Prostate gland (tissue), 2 donors: ENCODE measurements around the gene ROBO1. TPM values are rescaled to one million over a fixed set of nuclear protein-coding genes. Genes with fewer than 3 reads are reported as not detected.

ENCODE experiments used
- DNase-seq: peaks from one replicate; pipeline ENCODE4 v3.0.0-alpha.2; 2019; ENCODE audit warnings: low spot score
- H3K27ac ChIP-seq, 2 donors: fragments of 200-600 bp; sonication (generic); 2 replicates each; pipeline ENCODE4 v1.5.1; 2017 to 2019
- H3K27me3 ChIP-seq: fragments of 200-600 bp; sonication (generic); replicated peaks from 2 replicates; pipeline ENCODE4 v1.5.1; 2019; ENCODE audit not compliant: insufficient read depth
- H3K36me3 ChIP-seq, 2 donors: fragments of 200-600 bp; sonication (generic); 1 replicate in 1 of 2; 2 replicates in 1 of 2; pipeline versions ENCODE4 v1.5.1 to v1.8.1; 2017 to 2019
- H3K4me1 ChIP-seq: fragments of 200-600 bp; sonication (generic); replicated peaks from 2 replicates; pipeline ENCODE4 v1.5.1; 2019
- H3K4me3 ChIP-seq, 2 donors: fragments of 200-600 bp; sonication (generic); 2 replicates each; pipeline ENCODE4 v1.5.1; 2017 to 2019
- H3K9me3 ChIP-seq: fragments of 200-600 bp; sonication (generic); 2 replicates; pipeline ENCODE4 v1.5.1; 2017
- POLR2A ChIP-seq: fragments of 450-650 bp; IDR thresholded peaks from one replicate; pipeline ENCODE4 v1.6.1; 2016; ENCODE audit warnings: antibody characterized with exemption, mild to moderate bottlenecking
- POLR2AphosphoS5 ChIP-seq: sonication (generic); formaldehyde crosslinking; IDR thresholded peaks from one replicate; pipeline ENCODE4 v1.6.1; 2017; ENCODE audit warnings: antibody characterized with exemption
- WGBS: methylation state at CpG from one replicate; pipeline ENCODE4 v1.1.5; 2018; 5-methylcytosine and 5-hydroxymethylcytosine counted together
- intact Hi-C: fragments of 100-400 bp; cut with DNase I; formaldehyde crosslinking; loops from one replicate; pipeline ENCODE4 v1.14.2; 2022
- total RNA-seq, 2 donors: library from RNA; depleted of rRNA; stranded (reverse); fragments of >200 nt; gene quantifications; one replicate each; pipeline ENCODE4 v1.1.0, GENCODE V29; 2016
- TF ChIP-seq, protein P1 (sequence below), 4 experiments: fragments of 200-600 bp in 2 of 4; fragments of 450-650 bp in 2 of 4; sonication (generic) in 2 of 4; IDR thresholded peaks; 1 replicate in 3 of 4; 2 replicates in 1 of 4; pipeline ENCODE4 v1.5.1; 2016 to 2019; ENCODE audit warnings: antibody characterized with exemption in 4 of 4, mild to moderate bottlenecking in 2 of 4, moderate library complexity in 2 of 4

Gene ROBO1
- total RNA-seq, 2 donors from 2014 or later, result 37.6 to 50.8 TPM

DNA sequence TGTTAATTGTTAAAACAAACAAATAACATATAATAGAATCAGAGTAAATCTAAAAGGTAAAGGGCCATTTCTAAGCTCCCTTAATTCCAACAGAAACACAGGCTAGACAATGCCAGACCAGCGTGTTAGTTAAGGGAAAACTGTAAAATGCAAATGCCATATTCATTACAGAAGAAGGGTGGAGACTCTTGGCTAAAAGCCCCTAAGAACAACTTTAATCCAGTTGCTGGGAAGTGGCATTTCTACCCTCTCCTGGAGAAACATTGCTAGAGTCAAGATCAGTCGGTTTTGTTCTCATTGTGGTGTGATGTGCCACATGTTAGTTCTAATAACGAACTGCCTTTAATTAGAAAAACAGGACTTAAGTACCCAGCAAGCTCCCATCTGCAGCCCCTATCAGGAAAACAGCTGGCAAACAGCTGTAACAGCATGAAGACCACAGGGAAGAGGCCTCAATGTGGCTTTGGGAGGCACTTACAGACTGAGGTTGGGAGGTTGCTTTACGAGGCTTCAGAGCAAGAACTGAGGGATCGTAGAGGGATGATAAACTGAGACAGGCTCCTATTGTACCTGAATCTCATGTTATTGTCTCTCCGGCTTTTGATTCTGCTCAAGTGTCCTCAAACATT, 1134.8 kb downstream of the ROBO1 start:
- no peak for DNase-seq
- WGBS, result 25% methylated on average over 6 of the region's 6 CpGs
- Histone ChIP-seq H3K27ac (no peak overlapping the region), H3K9me3 (no peaks in the 10 kb centered on the region), H3K4me3 (no peak overlapping the region), H3K27me3 (no peaks in the 10 kb centered on the region), H3K4me1 (no peaks in the 10 kb centered on the region), H3K36me3 (no peaks in the 10 kb centered on the region)
- TF ChIP-seq POLR2A, result no peak
- TF ChIP-seq, protein P1, sequence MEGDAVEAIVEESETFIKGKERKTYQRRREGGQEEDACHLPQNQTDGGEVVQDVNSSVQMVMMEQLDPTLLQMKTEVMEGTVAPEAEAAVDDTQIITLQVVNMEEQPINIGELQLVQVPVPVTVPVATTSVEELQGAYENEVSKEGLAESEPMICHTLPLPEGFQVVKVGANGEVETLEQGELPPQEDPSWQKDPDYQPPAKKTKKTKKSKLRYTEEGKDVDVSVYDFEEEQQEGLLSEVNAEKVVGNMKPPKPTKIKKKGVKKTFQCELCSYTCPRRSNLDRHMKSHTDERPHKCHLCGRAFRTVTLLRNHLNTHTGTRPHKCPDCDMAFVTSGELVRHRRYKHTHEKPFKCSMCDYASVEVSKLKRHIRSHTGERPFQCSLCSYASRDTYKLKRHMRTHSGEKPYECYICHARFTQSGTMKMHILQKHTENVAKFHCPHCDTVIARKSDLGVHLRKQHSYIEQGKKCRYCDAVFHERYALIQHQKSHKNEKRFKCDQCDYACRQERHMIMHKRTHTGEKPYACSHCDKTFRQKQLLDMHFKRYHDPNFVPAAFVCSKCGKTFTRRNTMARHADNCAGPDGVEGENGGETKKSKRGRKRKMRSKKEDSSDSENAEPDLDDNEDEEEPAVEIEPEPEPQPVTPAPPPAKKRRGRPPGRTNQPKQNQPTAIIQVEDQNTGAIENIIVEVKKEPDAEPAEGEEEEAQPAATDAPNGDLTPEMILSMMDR (IDR thresholded peaks at IDR 0.05), result no peak
- TF ChIP-seq POLR2AphosphoS5, result no peak
- intact Hi-C loops, result no loop called here

- no peak for DNase-seq
- no peak overlapping the region for H3K27ac ChIP-seq
- H3K9me3 ChIP-seq, result no peaks in the 10 kb centered on the region
- 93% methylated on average over 6 of the region's 6 CpGs for WGBS
- intact Hi-C loops, result no loop called here
- H3K36me3 ChIP-seq, result no peaks in the 10 kb centered on the region
- H3K4me3 ChIP-seq, result no peak overlapping the region
- TF ChIP-seq POLR2AphosphoS5 (no peak), POLR2A (no peak)
- TF ChIP-seq, protein P1 (IDR thresholded peaks at IDR 0.05), result no peak
- H3K27me3 ChIP-seq, result no peaks in the 10 kb centered on the region
- no peaks in the 10 kb centered on the region for H3K4me1 ChIP-seq
Observed at GRCh38 chr3:78629544-78629943, 1138.3 kb downstream of the ROBO1 start.

DNA sequence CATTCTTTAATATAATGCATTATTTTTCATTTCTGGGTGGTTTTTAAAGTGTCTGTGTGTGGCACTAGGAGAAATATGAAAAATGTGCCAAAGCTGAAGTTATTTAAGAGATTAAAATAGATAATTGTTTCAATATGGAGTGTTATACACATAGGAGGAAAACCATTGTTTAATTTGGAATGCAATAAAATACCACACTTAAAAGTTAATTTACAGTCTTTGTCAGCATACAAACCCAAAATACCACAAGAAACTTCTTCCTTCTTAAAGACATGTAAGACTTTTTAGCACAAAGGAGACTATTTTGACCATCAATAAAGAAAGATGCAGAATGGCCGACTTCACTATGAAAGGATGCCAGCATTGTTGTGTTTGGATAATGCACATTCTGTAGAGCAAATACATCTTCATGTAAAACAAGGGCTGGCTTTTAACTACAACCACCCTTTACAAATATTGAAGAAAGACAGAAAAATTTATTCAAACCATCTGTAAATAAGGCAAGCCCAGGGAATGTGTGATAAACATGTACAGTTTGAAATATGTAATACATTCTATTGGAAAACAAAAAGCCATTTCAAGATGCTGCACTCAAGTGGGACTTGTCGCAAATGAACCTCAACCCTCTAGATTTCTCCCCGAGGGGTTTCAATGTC, 1146.6 kb downstream of the ROBO1 start:
- 68% methylated on average over 3 of the region's 3 CpGs for WGBS
- Histone ChIP-seq H3K4me1 (no peaks in the 10 kb centered on the region), H3K27ac (no peak overlapping the region), H3K4me3 (no peak overlapping the region), H3K27me3 (no peaks in the 10 kb centered on the region), H3K9me3 (no peaks in the 10 kb centered on the region), H3K36me3 (no peaks in the 10 kb centered on the region)
- TF ChIP-seq POLR2A, result no peak
- TF ChIP-seq, protein P1 (IDR thresholded peaks at IDR 0.05), result no peak
- TF ChIP-seq POLR2AphosphoS5, result no peak
- no peak for DNase-seq
- intact Hi-C loops, result no loop called here

DNA sequence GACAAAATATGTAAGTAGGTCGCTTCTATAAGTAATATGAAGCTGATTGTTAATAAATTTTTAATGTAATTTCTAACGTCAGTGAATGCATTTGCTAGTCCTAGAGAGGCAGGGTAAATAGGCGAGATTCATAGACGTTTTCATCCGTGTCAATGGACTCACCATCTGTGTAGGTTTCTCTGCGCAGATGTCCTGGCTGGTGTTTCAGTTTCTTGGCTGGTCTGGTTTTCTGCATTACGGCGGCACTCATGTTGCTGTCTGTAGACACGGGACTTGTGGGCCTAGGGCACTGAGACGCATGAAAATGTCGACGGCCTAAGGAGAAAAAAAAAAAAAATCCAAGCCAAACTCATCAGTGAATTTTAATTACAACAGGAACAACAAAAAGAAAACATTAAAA, 1153.3 kb downstream of the ROBO1 start:
- intact Hi-C loops, result no loop called here
- no peaks in the 10 kb centered on the region for H3K4me1 ChIP-seq
- H3K27ac ChIP-seq, result no peak overlapping the region
- TF ChIP-seq, protein P1 (IDR thresholded peaks at IDR 0.05), result no peak
- TF ChIP-seq POLR2AphosphoS5 (no peak), POLR2A (no peak)
- WGBS, result 94% methylated on average over 12 of the region's 12 CpGs
- no peaks in the 10 kb centered on the region for H3K27me3 ChIP-seq
- H3K36me3 ChIP-seq, result no peaks in the 10 kb centered on the region
- no peaks in the 10 kb centered on the region for H3K9me3 ChIP-seq
- DNase-seq, result no peak
- H3K4me3 ChIP-seq, result no peak overlapping the region

DNA sequence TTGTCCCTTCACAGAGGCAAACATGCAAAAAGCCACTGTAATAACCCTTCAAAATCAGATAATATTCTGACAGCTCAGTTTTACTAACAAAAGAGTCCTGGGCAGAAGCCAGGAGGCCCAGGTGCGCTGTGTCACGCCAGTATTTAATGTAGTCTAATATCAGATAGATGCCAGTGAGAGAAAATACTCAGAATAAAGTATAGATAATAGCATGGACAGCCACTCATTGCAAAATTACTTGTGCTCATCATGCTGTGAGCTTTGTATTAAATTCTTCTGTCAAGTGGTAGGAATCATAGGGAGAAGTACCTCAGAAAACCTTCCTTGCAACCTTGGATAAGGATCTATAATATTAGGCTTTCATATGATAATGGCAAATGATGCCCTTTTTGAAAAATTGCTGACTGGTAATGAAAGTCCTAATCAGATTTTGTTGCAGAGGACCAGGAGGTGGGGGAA, 1154.3 kb downstream of the ROBO1 start:
- Histone ChIP-seq H3K36me3 (no peaks in the 10 kb centered on the region), H3K9me3 (no peaks in the 10 kb centered on the region), H3K4me3 (no peak overlapping the region), H3K27ac (no peak overlapping the region), H3K27me3 (no peaks in the 10 kb centered on the region), H3K4me1 (no peaks in the 10 kb centered on the region)
- no peak for TF ChIP-seq POLR2AphosphoS5
- TF ChIP-seq POLR2A, result no peak
- TF ChIP-seq, protein P1 (IDR thresholded peaks at IDR 0.05), result no peak
- DNase-seq, result no peak
- WGBS, result 19% methylated on average over 2 of the region's 2 CpGs
- intact Hi-C loops, result no loop called here
